Stimulated activated CD4-positive, alpha-beta T cell treated with anti-CD3 and anti-CD28 coated beads, Interleukin-1b, Interleukin-23, amount 100 ng/mL, for 1 hour (primary cell): ENCODE results near the gene PTGER2.

Experiments
- DNase-seq, 2 donors: peaks; one replicate each; pipeline ENCODE4 v3.0.0-alpha.2; 2020; ENCODE audit warnings: low read depth in 2 of 2

The PTGER2 gene

GRCh38 chr14:52313903-52314594 is at the start of gene PTGER2:
Gene PTGER2, plus strand, starts transcription at chr14:52314312. Its CDS starts 237 bp downstream, at chr14:52314549.
- peak; percentile 46 to 60 for DNase-seq

- DNase-seq = no peak
These were observed 48.9 kb upstream of the PTGER2 start for GRCh38 chr14:52265253-52265652.

- no peak for DNase-seq
These were observed 47.9 kb upstream of the PTGER2 start for GRCh38 chr14:52266179-52266578.

- DNase-seq = no peak
These were observed 47.3 kb upstream of the PTGER2 start for GRCh38 chr14:52266782-52267181.

GRCh38 chr14:52267501-52268278 is 46.4 kb upstream of the PTGER2 start, which contains the start of gene PTGDR:
Gene PTGDR, plus strand, starts transcription at chr14:52267698. Its CDS starts 117 bp downstream, at chr14:52267815.
- DNase-seq = no peak

- no peak for DNase-seq
These were observed 45.6 kb upstream of the PTGER2 start for GRCh38 chr14:52268279-52269061.

- DNase-seq = no peak
These were observed 45.0 kb upstream of the PTGER2 start for GRCh38 chr14:52269100-52269499.

GRCh38 chr14:52269982-52270381 is 44.1 kb upstream of the PTGER2 start:
- DNase-seq = no peak

- DNase-seq = no peak
These were observed 42.6 kb upstream of the PTGER2 start for GRCh38 chr14:52271538-52271937.

GRCh38 chr14:52272375-52272774 is 41.7 kb upstream of the PTGER2 start:
- no peak for DNase-seq

GRCh38 chr14:52275372-52275771 is 38.7 kb upstream of the PTGER2 start:
- DNase-seq = no peak

GRCh38 chr14:52277552-52277951 is 36.6 kb upstream of the PTGER2 start:
- no peak for DNase-seq

GRCh38 chr14:52279408-52279807 is 34.7 kb upstream of the PTGER2 start:
- no peak for DNase-seq

GRCh38 chr14:52283099-52283498 is 31.0 kb upstream of the PTGER2 start:
- no peak for DNase-seq

- DNase-seq = no peak
These were observed 27.2 kb upstream of the PTGER2 start for GRCh38 chr14:52286661-52287649.

- no peak for DNase-seq
These were observed 17.7 kb upstream of the PTGER2 start for GRCh38 chr14:52296378-52296777.

- no peak for DNase-seq
These were observed 15.3 kb upstream of the PTGER2 start for GRCh38 chr14:52298795-52299194.

- no peak for DNase-seq
These were observed 14.3 kb upstream of the PTGER2 start for GRCh38 chr14:52299692-52300278.

- no peak for DNase-seq
These were observed 10.9 kb upstream of the PTGER2 start for GRCh38 chr14:52303236-52303635.

GRCh38 chr14:52304248-52304904 is 9.7 kb upstream of the PTGER2 start:
- no peak for DNase-seq
